SK-N-SH (cell line): ENCODE measurements around the gene MAP4K4. TPM values are rescaled to one million over a fixed set of nuclear protein-coding genes. Genes with fewer than 3 reads are reported as not detected.

Source experiments
- CTCF ChIA-PET: fragments of 300-600, 350-600 bp; formaldehyde crosslinking; extraction: SDS; loops from one replicate; lab custom pipeline; 2021; lab: Yijun Ruan, JAX
- POLR2A ChIA-PET: fragments of 350-600 bp; sonication (Branson Sonifier 250); formaldehyde crosslinking; extraction: SDS; loops from one replicate; lab custom pipeline; 2020; ENCODE audit warnings: antibody characterized with exemption, inconsistent platforms; lab: Yijun Ruan, JAX
- DNase-seq: peaks from one replicate; pipeline ENCODE4 v3.0.0; 2012
- H2AFZ ChIP-seq: fragments of 200-600 bp; sonication (generic); 2 replicates; pipeline ENCODE4 v1.8.1; 2016; ENCODE audit warnings: antibody characterized with exemption, mild to moderate bottlenecking, low read depth
- H3F3A ChIP-seq: fragments of 200-600 bp; sonication (generic); replicated peaks from 2 replicates; pipeline ENCODE3; 2016; ENCODE audit warnings: antibody characterized with exemption, mild to moderate bottlenecking; ENCODE audit not compliant: insufficient read depth
- H3K27ac ChIP-seq, 2 experiments: fragments of 200-500 bp in 1 of 2; fragments of 200-600 bp in 1 of 2; sonication (Bioruptor generic) in 1 of 2; sonication (generic), shearing (Covaris generic) in 1 of 2; 2 replicates each; pipeline versions ENCODE4 v1.5.1 to v1.6.1; 2014 to 2016; ENCODE audit warnings: low read depth in 2 of 2, inconsistent platforms in 1 of 2, low read length in 1 of 2, mild to moderate bottlenecking in 1 of 2, mixed read lengths in 1 of 2
- H3K27me3 ChIP-seq: fragments of 200-600 bp; sonication (generic), shearing (Covaris generic); 2 replicates; pipeline ENCODE4 v1.6.1; 2016; ENCODE audit warnings: mixed run types; ENCODE audit not compliant: insufficient read depth
- H3K36me3 ChIP-seq, 2 experiments: fragments of 200-500 bp in 1 of 2; fragments of 200-600 bp in 1 of 2; sonication (Bioruptor generic) in 1 of 2; sonication (generic) in 1 of 2; replicated peaks in 1 of 2; 2 replicates each; pipeline versions ENCODE3 to v1.5.1; 2014 to 2016; ENCODE audit warnings: low read length in 1 of 2, mild to moderate bottlenecking in 1 of 2; ENCODE audit not compliant: insufficient read depth in 2 of 2, control insufficient read depth in 1 of 2
- H3K4me1 ChIP-seq, 2 experiments: fragments of 200-500 bp in 1 of 2; fragments of 200-600 bp in 1 of 2; sonication (Bioruptor generic) in 1 of 2; sonication (generic), shearing (Covaris generic) in 1 of 2; 2 replicates each; pipeline versions ENCODE4 v1.5.1 to v1.6.1; 2014 to 2016; ENCODE audit warnings: low read depth in 1 of 2, low read length in 1 of 2, mixed run types in 1 of 2; ENCODE audit not compliant: insufficient read depth in 2 of 2, control insufficient read depth in 1 of 2
- H3K4me2 ChIP-seq: fragments of 200-600 bp; sonication (generic), shearing (Covaris generic); 2 replicates; pipeline ENCODE4 v1.6.1; 2017; ENCODE audit warnings: mixed run types
- H3K4me3 ChIP-seq, 2 experiments: fragments of 200-500 bp in 1 of 2; fragments of 200-600 bp in 1 of 2; sonication (Bioruptor generic) in 1 of 2; sonication (generic), shearing (Covaris generic) in 1 of 2; 2 replicates each; pipeline versions ENCODE4 v1.5.1 to v1.8.1; 2014 to 2016; ENCODE audit warnings: low read depth in 2 of 2, inconsistent platforms in 1 of 2, low read length in 1 of 2, mild to moderate bottlenecking in 1 of 2, mixed read lengths in 1 of 2, moderate library complexity in 1 of 2
- H3K79me2 ChIP-seq: fragments of 200-600 bp; sonication (generic); 2 replicates; pipeline ENCODE4 v1.8.1; 2017; ENCODE audit warnings: mild to moderate bottlenecking; ENCODE audit not compliant: insufficient read depth
- H3K9ac ChIP-seq: fragments of 200-600 bp; sonication (generic); 2 replicates; pipeline ENCODE4 v1.6.1; 2017; ENCODE audit warnings: mixed run types
- H3K9me2 ChIP-seq: fragments of 200-600 bp; sonication (generic); 2 replicates; pipeline ENCODE4 v1.6.1; 2017; ENCODE audit warnings: mixed run types
- H3K9me3 ChIP-seq: fragments of 200-600 bp; sonication (generic); 2 replicates; pipeline ENCODE4 v1.6.1; 2017; ENCODE audit warnings: mixed run types, mild to moderate bottlenecking, moderate library complexity
- H4K20me1 ChIP-seq: fragments of 200-600 bp; sonication (generic); 2 replicates; pipeline ENCODE4 v1.6.1; 2017; ENCODE audit warnings: mild to moderate bottlenecking, mixed run types; ENCODE audit not compliant: insufficient read depth
- CHD2 ChIP-seq: fragments of 150-350 bp; IDR thresholded peaks from 2 replicates; pipeline ENCODE4 v1.6.1; 2018; ENCODE audit warnings: low read length; ENCODE audit not compliant: partially characterized antibody
- CTCF ChIP-seq: fragments of 200-600 bp; sonication (generic); IDR thresholded peaks from 2 replicates; pipeline ENCODE4 v1.6.1; 2017; ENCODE audit warnings: antibody characterized with exemption, mild to moderate bottlenecking, moderate library complexity
- EZH2phosphoT487 ChIP-seq: fragments of 200-600 bp; sonication (generic); IDR thresholded peaks from 2 replicates; pipeline ENCODE4 v1.6.1; 2017; ENCODE audit warnings: low read depth, mixed run types, mild to moderate bottlenecking, antibody characterized with exemption, moderate library complexity, borderline replicate concordance
- GABPA ChIP-seq: IDR thresholded peaks from 2 replicates; pipeline ENCODE4 v1.4.0; 2012; ENCODE audit warnings: low read depth, mild to moderate bottlenecking
- JUND ChIP-seq: IDR thresholded peaks from 2 replicates; pipeline ENCODE4 v1.4.0; 2012
- NFIC ChIP-seq: IDR thresholded peaks from 2 replicates; pipeline ENCODE4 v1.4.0; 2012; ENCODE audit warnings: borderline replicate concordance
- NRF1 ChIP-seq: IDR thresholded peaks from 2 replicates; pipeline ENCODE4 v1.6.1; 2012; ENCODE audit warnings: low read depth, mild to moderate bottlenecking, low read length
- PBX3 ChIP-seq: IDR thresholded peaks from 2 replicates; pipeline ENCODE4; 2012
- RAD21 ChIP-seq: IDR thresholded peaks from 2 replicates; pipeline ENCODE4 v1.6.1; 2012; ENCODE audit warnings: mild to moderate bottlenecking, low read length
- REST ChIP-seq: IDR thresholded peaks from 2 replicates; pipeline ENCODE4 v1.6.1; 2012; ENCODE audit warnings: mild to moderate bottlenecking, low read depth, low read length, moderate library complexity
- SIN3A ChIP-seq: IDR thresholded peaks from 2 replicates; pipeline ENCODE4 v1.6.1; 2012; ENCODE audit warnings: low read depth, mild to moderate bottlenecking, low read length, moderate library complexity, borderline replicate concordance
- TCF12 ChIP-seq: IDR thresholded peaks from 2 replicates; pipeline ENCODE4 v1.4.0; 2012
- USF2 ChIP-seq: fragments of 150-350 bp; IDR thresholded peaks from 2 replicates; pipeline ENCODE4 v1.6.1; 2017; ENCODE audit warnings: antibody characterized with exemption, low read length, low read depth, borderline replicate concordance
- ZBTB33 ChIP-seq: IDR thresholded peaks from 2 replicates; pipeline ENCODE4 v1.4.0; 2012; ENCODE audit warnings: low read depth, borderline replicate concordance
- WGBS: methylation state at CpG from one replicate; pipeline ENCODE4 v1.1.6; 2017; ENCODE audit warnings: low lambda C conversion rate; 5-methylcytosine and 5-hydroxymethylcytosine counted together
- polyA plus RNA-seq, 3 experiments: library from polyadenylated mRNA; depleted of rRNA; stranded (reverse); fragments of >200 nt; gene quantifications; 2 replicates each; pipeline ENCODE4 v1.2.3, GENCODE V29; 2012

MAP4K4 gene
- polyA plus RNA-seq, 1 of the 3 experiments (the other 2 are of a cell fraction) = 72.9 TPM

GRCh38 chr2:101728865-101729264 lies 31.4 kb downstream of the MAP4K4 start:
- Histone ChIP-seq H3K4me2 (no peak overlapping the region), H3K27ac (no peak overlapping the region), H3K79me2 (peaks cover 100% of the 10 kb centered on the region), H4K20me1 (peaks cover 98% of the 10 kb centered on the region), H3K9ac (no peak overlapping the region), H3F3A (peaks cover 7% of the 10 kb centered on the region), H3K4me3 (no peak overlapping the region), H3K36me3 (peaks cover 0 to 10% of the 10 kb centered on the region in 2 experiments), H3K4me1 (peaks cover 11 to 18% of the 10 kb centered on the region in 2 experiments; a peak in 2 of 4 replicates), H3K9me2 (no peaks in the 10 kb centered on the region)
- 63% methylated on average over 1 of the region's 1 CpG for WGBS
- ChIA-PET CTCF (interaction anchor here (0.8 to 1.3 kb wide), 4 partner anchors 16 to 102 kb away, joined by 3 to 4 read pairs (median 3); no protein-coding TSS in a partner anchor), POLR2A (no interaction called here)
- no peak for DNase-seq
- TF ChIP-seq PBX3 = no peak
- TF ChIP-seq, all 33 proteins: peak for 0
- Histone ChIP-seq H2AFZ (no peak overlapping the region), H3K9me3 (no peaks in the 10 kb centered on the region), H3K27me3 (no peaks in the 10 kb centered on the region)

- Histone ChIP-seq H3K9me2 (no peaks in the 10 kb centered on the region), H3F3A (peaks cover 10% of the 10 kb centered on the region), H3K36me3 (peaks cover 0 to 10% of the 10 kb centered on the region in 2 experiments), H3K4me1 (peaks cover 16 to 21% of the 10 kb centered on the region in 2 experiments; a peak in 3 of 4 replicates), H2AFZ (no peak overlapping the region), H3K27ac (no peak overlapping the region), H3K4me2 (no peak overlapping the region), H3K79me2 (peaks cover 100% of the 10 kb centered on the region), H3K27me3 (no peaks in the 10 kb centered on the region), H3K9me3 (no peaks in the 10 kb centered on the region), H3K9ac (no peak overlapping the region), H3K4me3 (no peak overlapping the region), H4K20me1 (peaks cover 98% of the 10 kb centered on the region)
- CTCF ChIA-PET = interaction anchor here (0.8 to 1.1 kb wide), 2 partner anchors 11 to 20 kb away, joined by 3 read pairs; no protein-coding TSS in a partner anchor
- no peak for TF ChIP-seq GABPA
- no peak for TF ChIP-seq NRF1
- no peak for TF ChIP-seq EZH2phosphoT487
- no peak for TF ChIP-seq JUND
- no peak for TF ChIP-seq SIN3A
- TF ChIP-seq ZBTB33 = no peak
- TF ChIP-seq RAD21 = no peak
- TF ChIP-seq REST = no peak
- TF ChIP-seq PBX3 = no peak
- no peak for TF ChIP-seq USF2
- no peak for TF ChIP-seq NFIC
- TF ChIP-seq CHD2 = no peak
- TF ChIP-seq CTCF = no peak
- TF ChIP-seq TCF12 = no peak
- POLR2A ChIA-PET = no interaction called here
- no peak for DNase-seq
- WGBS = 95% methylated on average over 10 of the region's 10 CpGs
Observed at GRCh38 chr2:101729521-101730190, 32.1 kb downstream of the MAP4K4 start.
